ENCODE results near the gene LMX1A.
A peak's percentile ranks its signal among the peaks of the same experiment; 100 is the strongest.

The LMX1A gene

GRCh38 chr1:165355977-165356811 lies at the start of gene LMX1A:
LMX1A (minus strand) TSS chr1:165356715; CDS start chr1:165355559, 1,156 bp downstream.
- no peak for ATAC-seq (replicated peaks)
- peak within 1 kb of the TSS in 1 of 2 donors; percentile 54 for H3K4me3 Mint-ChIP-seq
- H3K4me1 Mint-ChIP-seq, result peaks cover 12 to 25% of the 10 kb centered on the region in 2 donors
- H3K27ac Mint-ChIP-seq, result peak within 1 kb of the TSS; percentile 25
- H3K9me3 Mint-ChIP-seq, result no peaks in the 10 kb centered on the region
- peaks cover 76 to 91% of the 10 kb centered on the region in 2 donors for H3K27me3 Mint-ChIP-seq
- DNase-seq, result no peak
- no peaks in the 10 kb centered on the region for H3K36me3 Mint-ChIP-seq

DNA sequence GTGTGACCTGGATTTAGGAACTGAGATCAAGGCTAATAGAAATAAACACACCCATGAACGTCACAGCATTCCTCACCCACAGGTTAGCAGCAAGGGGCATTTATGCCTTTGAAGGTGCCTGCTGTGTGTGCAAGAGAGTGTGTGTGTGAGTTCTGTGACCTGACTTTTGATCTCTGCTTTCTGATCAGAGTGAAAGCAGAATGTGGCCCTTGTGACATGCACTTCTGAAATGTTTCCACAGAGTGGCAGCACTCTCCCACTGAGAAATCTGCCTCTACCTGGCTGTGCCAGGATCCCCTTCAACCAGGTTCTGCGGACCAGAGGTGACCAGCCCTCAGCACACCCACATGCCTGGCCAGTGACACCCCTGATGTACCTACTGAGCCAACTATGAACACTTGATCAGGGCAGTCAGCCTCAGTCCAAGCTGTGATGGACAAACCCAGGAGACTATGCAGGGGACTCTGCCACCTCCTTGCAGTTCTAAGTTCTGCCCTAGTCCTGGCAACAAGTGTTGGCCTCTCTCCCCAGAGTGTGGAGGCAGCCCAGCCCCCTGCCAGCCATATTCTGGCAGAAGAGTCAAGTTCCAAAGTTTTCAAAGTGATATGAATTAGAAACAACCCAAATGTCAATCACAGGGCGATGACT lies 47.4 kb upstream of the LMX1A start:
- H3K9me3 Mint-ChIP-seq, result no peaks in the 10 kb centered on the region
- no peak overlapping the region for H3K4me3 Mint-ChIP-seq
- DNase-seq (peak; percentile 11), ATAC-seq (replicated peaks) (peak; percentile 74 to 79)
- H3K4me1 Mint-ChIP-seq, result peaks cover 0 to 5% of the 10 kb centered on the region in 2 donors
- H3K27ac Mint-ChIP-seq, result no peak overlapping the region
- H3K36me3 Mint-ChIP-seq, result no peaks in the 10 kb centered on the region
- peaks cover 42 to 48% of the 10 kb centered on the region in 2 donors for H3K27me3 Mint-ChIP-seq

GRCh38 chr1:165402517-165403111 lies 46.1 kb upstream of the LMX1A start:
- H3K27ac Mint-ChIP-seq, result no peak overlapping the region
- ATAC-seq (replicated peaks), result no peak
- no peaks in the 10 kb centered on the region for H3K36me3 Mint-ChIP-seq
- H3K4me3 Mint-ChIP-seq, result no peak overlapping the region
- peaks cover 0 to 5% of the 10 kb centered on the region in 2 donors for H3K4me1 Mint-ChIP-seq
- peaks cover 35 to 43% of the 10 kb centered on the region in 2 donors for H3K27me3 Mint-ChIP-seq
- H3K9me3 Mint-ChIP-seq, result no peaks in the 10 kb centered on the region
- DNase-seq, result no peak

DNA sequence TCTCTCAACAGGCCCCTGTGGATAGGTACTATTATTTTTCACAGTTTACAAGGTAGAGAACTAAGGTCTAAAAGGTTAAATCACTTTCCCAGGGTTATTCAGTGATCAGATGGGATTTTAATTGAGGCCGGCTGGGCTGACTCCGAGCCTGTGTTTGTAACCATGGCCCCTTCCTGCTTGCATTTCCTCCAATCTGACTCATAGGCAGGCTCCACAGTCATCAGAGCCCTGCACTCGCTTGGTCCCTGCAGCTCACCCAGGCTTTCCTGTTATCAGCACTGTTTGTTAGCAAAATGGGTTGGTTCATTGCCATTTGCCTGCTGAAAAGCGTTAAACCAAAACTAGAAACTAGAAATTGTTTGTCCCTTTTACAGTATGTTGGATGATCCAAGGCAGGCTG lies 41.4 kb upstream of the LMX1A start:
- no peak overlapping the region for H3K4me3 Mint-ChIP-seq
- no peak for ATAC-seq (replicated peaks)
- H3K36me3 Mint-ChIP-seq, result no peaks in the 10 kb centered on the region
- H3K4me1 Mint-ChIP-seq, result peaks cover 8 to 11% of the 10 kb centered on the region in 2 donors
- DNase-seq, result no peak
- no peak overlapping the region for H3K27ac Mint-ChIP-seq
- no peaks in the 10 kb centered on the region for H3K9me3 Mint-ChIP-seq
- peaks cover 50 to 65% of the 10 kb centered on the region in 2 donors for H3K27me3 Mint-ChIP-seq

DNA sequence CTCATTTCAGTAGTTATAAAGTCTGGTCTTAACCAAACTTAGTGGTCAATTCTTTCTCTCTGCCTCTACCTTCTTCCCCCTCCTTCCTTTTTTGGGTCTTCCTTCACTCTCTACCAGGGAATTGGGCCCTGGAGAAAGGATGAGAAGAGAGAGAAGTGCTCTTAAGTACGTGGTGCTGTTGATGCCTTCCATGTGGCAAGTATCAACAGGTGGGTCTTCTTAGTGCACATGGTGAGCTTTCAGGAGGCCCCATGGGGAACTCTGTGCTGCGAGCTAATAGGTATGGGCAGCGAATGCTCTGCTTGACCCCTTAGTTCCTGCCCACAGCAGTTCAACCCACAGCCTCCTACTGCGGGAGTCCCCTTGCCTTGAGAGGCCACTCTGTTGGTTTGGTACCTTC lies 39.4 kb upstream of the LMX1A start:
- Mint-ChIP-seq H3K4me3 (no peak overlapping the region), H3K27me3 (peaks cover 66 to 77% of the 10 kb centered on the region in 2 donors), H3K27ac (no peak overlapping the region), H3K9me3 (no peaks in the 10 kb centered on the region), H3K4me1 (peaks cover 14 to 16% of the 10 kb centered on the region in 2 donors), H3K36me3 (no peaks in the 10 kb centered on the region)
- DNase-seq (no peak), ATAC-seq (replicated peaks) (no peak)

- peaks cover 14 to 16% of the 10 kb centered on the region in 2 donors for H3K4me1 Mint-ChIP-seq
- no peaks in the 10 kb centered on the region for H3K36me3 Mint-ChIP-seq
- ATAC-seq (replicated peaks) (peak; percentile 28 to 36), DNase-seq (no peak)
- H3K27ac Mint-ChIP-seq, result no peak overlapping the region
- H3K9me3 Mint-ChIP-seq, result no peaks in the 10 kb centered on the region
- peaks cover 66 to 77% of the 10 kb centered on the region in 2 donors for H3K27me3 Mint-ChIP-seq
- no peak overlapping the region for H3K4me3 Mint-ChIP-seq
Observed at GRCh38 chr1:165395478-165395877, 39.0 kb upstream of the LMX1A start.

- H3K36me3 Mint-ChIP-seq, result no peaks in the 10 kb centered on the region
- peak; percentile 99 to 100 for ATAC-seq (replicated peaks)
- H3K27ac Mint-ChIP-seq, result peak overlapping the region; percentile 93
- H3K4me1 Mint-ChIP-seq, result peaks cover 14 to 16% of the 10 kb centered on the region in 2 donors
- no peaks in the 10 kb centered on the region for H3K9me3 Mint-ChIP-seq
- peaks cover 63 to 85% of the 10 kb centered on the region in 2 donors for H3K27me3 Mint-ChIP-seq
- peak; percentile 86 for DNase-seq
- peak overlapping the region; percentile 43 to 66 for H3K4me3 Mint-ChIP-seq
Observed at GRCh38 chr1:165392634-165393571, 36.4 kb upstream of the LMX1A start.

DNA sequence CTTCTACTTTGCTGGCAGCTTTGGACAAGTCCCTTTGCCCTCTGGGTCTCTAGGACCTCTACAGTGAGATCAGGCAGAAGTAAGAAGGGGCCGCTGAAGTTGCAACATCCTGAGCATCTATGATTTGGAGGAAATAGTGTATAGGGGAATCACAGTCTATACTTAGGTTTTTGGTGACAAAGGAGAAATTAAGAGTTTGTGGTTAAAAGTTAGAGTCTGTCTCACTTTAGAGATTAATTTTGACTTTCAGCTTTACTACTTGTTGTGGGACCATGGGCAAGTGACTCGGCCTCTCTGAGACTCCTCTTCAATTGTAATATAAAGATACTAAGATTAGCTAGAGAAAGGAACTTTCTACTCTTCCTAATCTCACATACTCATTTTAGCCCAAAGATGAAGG lies 33.1 kb upstream of the LMX1A start:
- no peaks in the 10 kb centered on the region for H3K36me3 Mint-ChIP-seq
- H3K9me3 Mint-ChIP-seq, result no peaks in the 10 kb centered on the region
- H3K27me3 Mint-ChIP-seq, result peaks cover 66 to 72% of the 10 kb centered on the region in 2 donors
- H3K4me1 Mint-ChIP-seq, result peaks cover 12 to 14% of the 10 kb centered on the region in 2 donors
- H3K27ac Mint-ChIP-seq, result no peak overlapping the region
- ATAC-seq (replicated peaks) (no peak), DNase-seq (no peak)
- H3K4me3 Mint-ChIP-seq, result no peak overlapping the region

GRCh38 chr1:165387961-165388360 lies 31.4 kb upstream of the LMX1A start:
- Mint-ChIP-seq H3K27ac (no peak overlapping the region), H3K36me3 (no peaks in the 10 kb centered on the region), H3K27me3 (peaks cover 65 to 80% of the 10 kb centered on the region in 2 donors), H3K4me3 (no peak overlapping the region), H3K9me3 (no peaks in the 10 kb centered on the region), H3K4me1 (peaks cover 6 to 7% of the 10 kb centered on the region in 2 donors)
- ATAC-seq (replicated peaks) (no peak), DNase-seq (no peak)

GRCh38 chr1:165387505-165387904 lies 31.0 kb upstream of the LMX1A start:
- no peak overlapping the region for H3K4me3 Mint-ChIP-seq
- peaks cover 64 to 80% of the 10 kb centered on the region in 2 donors for H3K27me3 Mint-ChIP-seq
- no peak overlapping the region for H3K27ac Mint-ChIP-seq
- ATAC-seq (replicated peaks) (no peak), DNase-seq (no peak)
- no peaks in the 10 kb centered on the region for H3K36me3 Mint-ChIP-seq
- H3K4me1 Mint-ChIP-seq, result peaks cover 1 to 2% of the 10 kb centered on the region in 2 donors
- H3K9me3 Mint-ChIP-seq, result no peaks in the 10 kb centered on the region

GRCh38 chr1:165383599-165384405 lies 27.3 kb upstream of the LMX1A start:
- Mint-ChIP-seq H3K4me1 (no peaks in the 10 kb centered on the region), H3K36me3 (no peaks in the 10 kb centered on the region), H3K27ac (no peak overlapping the region), H3K27me3 (peaks cover 72 to 80% of the 10 kb centered on the region in 2 donors), H3K9me3 (no peaks in the 10 kb centered on the region), H3K4me3 (no peak overlapping the region)
- ATAC-seq (replicated peaks), result no peak
- no peak for DNase-seq

- H3K27me3 Mint-ChIP-seq, result peaks cover 67 to 73% of the 10 kb centered on the region in 2 donors
- no peaks in the 10 kb centered on the region for H3K4me1 Mint-ChIP-seq
- ATAC-seq (replicated peaks) (no peak), DNase-seq (no peak)
- no peaks in the 10 kb centered on the region for H3K9me3 Mint-ChIP-seq
- no peak overlapping the region for H3K27ac Mint-ChIP-seq
- H3K36me3 Mint-ChIP-seq, result no peaks in the 10 kb centered on the region
- no peak overlapping the region for H3K4me3 Mint-ChIP-seq
Observed at GRCh38 chr1:165383067-165383466, 26.6 kb upstream of the LMX1A start.
